Body of pancreas (tissue), 4 donors: ENCODE data around the gene PAN2. TPM values are rescaled to one million over a fixed set of nuclear protein-coding genes. Genes with fewer than 3 reads are reported as not detected.
"Not testable (repeated sequence)": the region's sequence is repeated elsewhere in the genome, so short reads cannot be mapped to it uniquely, and the experiment has no call there.

Source experiments
- ATAC-seq: fragments of 150-250 bp; one replicate; pipeline ENCODE4 v1.9.1; 2016
- DNase-seq, 4 donors: peaks; one replicate each; pipeline ENCODE4 v3.0.0-alpha.2; 2019
- H3K27ac ChIP-seq, 4 donors: fragments of 200-600 bp; sonication (generic); 1 replicate in 3 of 4; 2 replicates in 1 of 4; pipeline versions ENCODE4 v1.5.1 to v1.6.1; 2016 to 2019; ENCODE audit warnings: mild to moderate bottlenecking in 1 of 4, mixed read lengths in 1 of 4, moderate library complexity in 1 of 4
- H3K27me3 ChIP-seq, 2 donors: fragments of 200-600 bp; sonication (generic); one replicate each; pipeline ENCODE4 v1.6.0; 2016; ENCODE audit warnings: mild to moderate bottlenecking in 1 of 2
- H3K36me3 ChIP-seq, 2 donors: fragments of 200-600 bp; sonication (generic); replicated peaks in 1 of 2; 2 replicates each; pipeline ENCODE4 v1.5.1; 2016; ENCODE audit warnings: low read depth in 2 of 2; ENCODE audit not compliant: insufficient read depth in 1 of 2
- H3K4me1 ChIP-seq: fragments of 200-600 bp; sonication (generic); one replicate; pipeline ENCODE4 v1.6.0; 2016
- H3K4me3 ChIP-seq, 2 donors: fragments of 200-600 bp; sonication (generic); 1 replicate in 1 of 2; 2 replicates in 1 of 2; pipeline ENCODE4 v1.5.1; 2016 to 2019
- H3K9me3 ChIP-seq, 3 donors: fragments of 200-600 bp; sonication (generic); 1 replicate in 2 of 3; 2 replicates in 1 of 3; pipeline ENCODE4 v1.5.1; 2016
- POLR2A ChIP-seq, 3 donors: fragments of 450-650 bp; IDR thresholded peaks; one replicate each; pipeline ENCODE4 v1.6.1; 2016; ENCODE audit warnings: antibody characterized with exemption in 3 of 3, mild to moderate bottlenecking in 2 of 3
- WGBS, 2 donors: methylation state at CpG; one replicate each; pipeline ENCODE4 v1.1.5; 2017; 5-methylcytosine and 5-hydroxymethylcytosine counted together
- intact Hi-C: fragments of 100-400 bp; cut with DNase I; formaldehyde crosslinking; loops from one replicate; pipeline ENCODE4 v1.15.1; 2023
- total RNA-seq, 2 donors: library from RNA; depleted of rRNA; stranded (reverse); fragments of >200 nt; gene quantifications; one replicate each; pipeline ENCODE4 v1.1.0, GENCODE V29; 2016
- TF ChIP-seq, protein P1 (sequence below), 7 experiments: fragments of 450-650 bp in 4 of 7; fragments of 200-600 bp in 3 of 7; sonication (generic) in 3 of 7; IDR thresholded peaks; one replicate each; pipeline ENCODE4 v1.5.1; 2016 to 2019; ENCODE audit warnings: antibody characterized with exemption in 7 of 7

Gene PAN2
- total RNA-seq, 2 donors from 2014 or later = 47.2 to 59.0 TPM

DNA sequence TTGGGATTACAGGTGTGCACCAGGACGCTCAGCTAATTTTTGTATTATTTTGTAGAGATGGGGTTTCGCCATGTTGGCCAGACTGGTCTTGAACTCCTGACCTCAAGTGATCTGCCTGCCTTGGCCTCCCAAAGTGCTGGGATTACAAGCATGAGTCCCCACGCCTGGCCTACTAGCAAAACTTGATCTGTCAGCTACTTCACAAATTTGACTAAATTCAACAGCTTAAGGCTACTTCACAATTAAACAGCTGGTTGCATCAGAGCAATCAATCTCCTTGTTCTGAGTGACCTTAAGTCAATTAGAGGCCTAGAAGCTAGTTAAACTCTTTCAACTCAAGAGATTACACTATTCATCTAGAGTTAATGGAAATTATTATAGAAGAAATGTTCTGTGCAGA, 54.9 kb downstream of the PAN2 start:
- 95 to 98% methylated on average over 3 of the region's 3 CpGs for WGBS, 2 donors
- no peak overlapping the region for H3K27ac ChIP-seq
- intact Hi-C loops = loop anchor here (10.0 kb wide), 1 partner anchor 64 kb away; no protein-coding TSS in a partner anchor
- no peak overlapping the region for H3K4me3 ChIP-seq
- ATAC-seq (no peak), DNase-seq (no peak)
- no peak for TF ChIP-seq POLR2A (IDR thresholded peaks at IDR 0.05)
- no peaks in the 10 kb centered on the region for H3K9me3 ChIP-seq
- no peaks in the 10 kb centered on the region for H3K4me1 ChIP-seq
- no peaks in the 10 kb centered on the region for H3K27me3 ChIP-seq
- peaks cover 0 to 38% of the 10 kb centered on the region in 2 donors for H3K36me3 ChIP-seq

DNA sequence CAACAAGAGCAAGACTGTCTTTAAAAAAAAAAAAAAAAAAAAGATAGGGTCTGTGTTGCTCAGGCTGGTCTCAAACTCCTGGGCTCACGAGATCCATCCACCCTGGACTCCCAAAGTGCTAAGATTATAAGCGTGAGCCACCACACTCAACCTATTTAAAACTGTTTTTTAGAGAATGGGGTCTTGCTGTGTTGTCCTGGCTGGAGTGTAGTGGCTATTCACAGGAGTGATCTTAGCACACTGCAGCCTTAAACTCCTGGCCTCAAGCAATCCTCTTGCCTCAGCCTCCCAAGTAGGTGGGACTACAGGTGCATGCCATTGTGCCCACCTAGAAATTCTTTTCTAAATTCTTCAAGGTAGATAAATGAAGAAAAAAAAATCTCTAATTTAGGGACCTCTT, 59.5 kb downstream of the PAN2 start:
- Histone ChIP-seq H3K27me3 (no peaks in the 10 kb centered on the region), H3K36me3 (peaks cover 0 to 30% of the 10 kb centered on the region in 2 donors), H3K27ac (no peak overlapping the region), H3K9me3 (no peaks in the 10 kb centered on the region), H3K4me1 (no peaks in the 10 kb centered on the region), H3K4me3 (no peak overlapping the region)
- intact Hi-C loops = loop anchor here (10.0 kb wide), 1 partner anchor 59 kb away; no protein-coding TSS in a partner anchor
- 88 to 100% methylated on average over 2 of the region's 2 CpGs for WGBS, 2 donors
- ATAC-seq (no peak), DNase-seq (no peak)
- TF ChIP-seq, protein P1, sequence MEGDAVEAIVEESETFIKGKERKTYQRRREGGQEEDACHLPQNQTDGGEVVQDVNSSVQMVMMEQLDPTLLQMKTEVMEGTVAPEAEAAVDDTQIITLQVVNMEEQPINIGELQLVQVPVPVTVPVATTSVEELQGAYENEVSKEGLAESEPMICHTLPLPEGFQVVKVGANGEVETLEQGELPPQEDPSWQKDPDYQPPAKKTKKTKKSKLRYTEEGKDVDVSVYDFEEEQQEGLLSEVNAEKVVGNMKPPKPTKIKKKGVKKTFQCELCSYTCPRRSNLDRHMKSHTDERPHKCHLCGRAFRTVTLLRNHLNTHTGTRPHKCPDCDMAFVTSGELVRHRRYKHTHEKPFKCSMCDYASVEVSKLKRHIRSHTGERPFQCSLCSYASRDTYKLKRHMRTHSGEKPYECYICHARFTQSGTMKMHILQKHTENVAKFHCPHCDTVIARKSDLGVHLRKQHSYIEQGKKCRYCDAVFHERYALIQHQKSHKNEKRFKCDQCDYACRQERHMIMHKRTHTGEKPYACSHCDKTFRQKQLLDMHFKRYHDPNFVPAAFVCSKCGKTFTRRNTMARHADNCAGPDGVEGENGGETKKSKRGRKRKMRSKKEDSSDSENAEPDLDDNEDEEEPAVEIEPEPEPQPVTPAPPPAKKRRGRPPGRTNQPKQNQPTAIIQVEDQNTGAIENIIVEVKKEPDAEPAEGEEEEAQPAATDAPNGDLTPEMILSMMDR (IDR thresholded peaks at IDR 0.05) = no peak
- no peak for TF ChIP-seq POLR2A (IDR thresholded peaks at IDR 0.05)

DNA sequence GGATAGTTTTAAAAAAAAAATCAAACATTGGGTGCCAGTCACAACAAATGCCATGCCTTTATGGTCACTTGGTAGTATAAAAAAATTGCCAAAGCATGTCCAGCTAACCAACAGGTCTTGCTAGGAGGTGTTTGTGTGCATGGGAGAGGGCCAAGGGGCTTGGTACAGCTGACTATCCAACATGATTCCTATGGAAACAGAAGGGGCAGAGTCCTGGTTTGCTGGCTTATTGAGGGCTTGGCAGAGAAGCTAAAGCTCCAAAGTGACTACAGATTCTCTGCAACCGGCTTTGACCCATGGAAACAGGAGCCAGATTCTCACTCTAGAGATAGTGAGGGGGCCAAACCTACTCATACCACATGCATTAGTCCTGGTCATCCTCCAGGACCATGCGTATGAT, 61.3 kb downstream of the PAN2 start:
- H3K4me1 ChIP-seq, H3K4me3 ChIP-seq, H3K9me3 ChIP-seq, H3K27ac ChIP-seq, H3K27me3 ChIP-seq, ATAC-seq, DNase-seq: not testable (repeated sequence)
- peaks cover 0 to 23% of the 10 kb centered on the region in 2 donors for H3K36me3 ChIP-seq
- WGBS, 2 donors = 74 to 81% methylated on average over 2 of the region's 2 CpGs
- intact Hi-C loops = loop anchor here (10.0 kb wide), 1 partner anchor 58 kb away; no protein-coding TSS in a partner anchor

DNA sequence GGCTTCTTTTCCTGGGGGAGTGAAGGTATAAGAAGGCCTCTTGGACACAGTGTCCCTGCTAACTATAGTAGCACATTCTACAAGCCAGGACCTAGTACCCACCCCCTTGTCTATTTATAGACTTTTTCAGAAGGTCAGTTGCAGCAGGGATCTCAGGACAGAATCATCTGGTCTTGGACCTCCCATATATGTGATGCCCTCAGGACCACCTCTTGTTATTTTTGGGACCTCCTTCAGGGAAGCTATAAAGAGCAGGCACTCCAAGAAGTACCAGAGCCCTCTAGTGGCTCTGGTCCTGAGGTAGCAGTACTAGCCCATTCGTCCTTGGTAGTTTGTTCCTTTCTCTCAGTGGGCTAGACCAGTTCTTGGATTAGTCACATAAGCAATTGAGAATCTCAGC, 62.8 kb downstream of the PAN2 start:
- DNase-seq (peak in 1 of 4 donors; percentile 13), ATAC-seq (no peak)
- H3K9me3 ChIP-seq = no peaks in the 10 kb centered on the region
- H3K27ac ChIP-seq = no peak overlapping the region
- H3K27me3 ChIP-seq = no peaks in the 10 kb centered on the region
- intact Hi-C loops = loop anchor here (10.0 kb wide), 1 partner anchor 56 kb away; no protein-coding TSS in a partner anchor
- peaks cover 15% of the 10 kb centered on the region for H3K4me1 ChIP-seq
- H3K36me3 ChIP-seq = peaks cover 0 to 20% of the 10 kb centered on the region in 2 donors
- H3K4me3 ChIP-seq = no peak overlapping the region
- TF ChIP-seq POLR2A (IDR thresholded peaks at IDR 0.05) = no peak
- TF ChIP-seq, protein P1 (IDR thresholded peaks at IDR 0.05) = peak in 3 of 7 experiments; percentile 21 to 31 (median 29)
- WGBS, 2 donors = 14 to 17% methylated on average over 1 of the region's 1 CpG

DNA sequence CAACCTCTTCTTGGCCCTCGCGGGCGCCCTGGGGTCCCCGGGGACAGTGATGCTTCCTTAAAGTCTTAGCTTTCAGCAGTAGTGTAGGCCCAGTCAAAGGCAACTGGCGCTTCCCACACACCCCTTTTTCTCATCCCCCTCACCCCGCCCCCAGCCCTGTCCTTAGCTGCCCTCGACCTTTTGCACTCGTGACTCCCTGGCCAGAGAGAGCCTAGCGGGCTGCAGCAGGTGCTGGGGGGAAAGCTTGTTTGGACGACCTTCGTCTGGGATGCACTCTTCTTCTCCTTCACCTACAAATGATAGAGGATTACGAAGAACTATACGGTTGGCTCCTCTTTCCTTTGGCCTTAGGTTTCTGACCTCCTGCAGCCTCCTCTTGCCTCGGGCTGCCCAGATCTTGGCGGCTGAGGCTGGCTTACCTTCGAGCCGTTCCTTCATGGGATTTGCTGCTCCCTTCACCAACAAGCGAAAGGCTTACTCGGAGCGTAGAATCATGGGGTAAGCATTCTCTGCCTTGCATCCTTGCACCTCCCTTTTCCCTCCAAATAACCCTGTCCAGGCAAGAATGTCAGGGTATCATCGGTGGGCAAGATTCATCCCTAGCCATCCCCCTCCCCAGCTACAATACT, 66.2 kb downstream of the PAN2 start:
- no peak for TF ChIP-seq POLR2A (IDR thresholded peaks at IDR 0.05)
- TF ChIP-seq, protein P1 (IDR thresholded peaks at IDR 0.05) = no peak
- no peaks in the 10 kb centered on the region for H3K9me3 ChIP-seq
- peaks cover 0 to 3% of the 10 kb centered on the region in 2 donors for H3K36me3 ChIP-seq
- H3K4me1 ChIP-seq = peaks cover 15% of the 10 kb centered on the region
- peak; percentile 20 for ATAC-seq
- peak; percentile 29 to 45 (median 34) for DNase-seq
- peak overlapping the region; percentile 30 to 36 for H3K4me3 ChIP-seq
- no peaks in the 10 kb centered on the region for H3K27me3 ChIP-seq
- WGBS, 2 donors = 13 to 16% methylated on average over 14 to 21 of the region's 21 CpGs
- intact Hi-C loops = no loop called here
- peak overlapping the region; percentile 92 to 100 (median 98) for H3K27ac ChIP-seq
